GM23338 (cell line): ENCODE data around the gene TP73. TPM values are rescaled to one million over a fixed set of nuclear protein-coding genes. Genes with fewer than 3 reads are reported as not detected.

Experiments used
- ATAC-seq: fragments of 200-7000 bp; cut with Tn5 transposase; 3 replicates; pipeline ENCODE4 v1.9.1; 2020
- DNase-seq: peaks from one replicate; pipeline ENCODE4 v3.0.0-alpha.2; 2015; ENCODE audit warnings: low spot score
- H2AFZ ChIP-seq: fragments of 200-600 bp; sonication (generic); 2 replicates; pipeline ENCODE4 v1.8.0; 2016; ENCODE audit warnings: antibody characterized with exemption, mild to moderate bottlenecking, moderate library complexity
- H3F3A ChIP-seq: fragments of 200-600 bp; sonication (generic); replicated peaks from 2 replicates; pipeline ENCODE4 v1.8.0; 2017; ENCODE audit warnings: antibody characterized with exemption, mixed run types, low read depth
- H3K27ac ChIP-seq: fragments of 200-600 bp; sonication (generic); 2 replicates; pipeline ENCODE4 v1.6.1; 2016; ENCODE audit warnings: low read depth
- H3K27me3 ChIP-seq: fragments of 200-600 bp; sonication (generic); 2 replicates; pipeline ENCODE4 v1.8.0; 2016; ENCODE audit warnings: mild to moderate bottlenecking, mixed run types, moderate library complexity; ENCODE audit not compliant: insufficient read depth
- H3K36me3 ChIP-seq: fragments of 200-600 bp; sonication (generic); 2 replicates; pipeline ENCODE4 v1.8.0; 2016; ENCODE audit warnings: mild to moderate bottlenecking; ENCODE audit not compliant: insufficient read depth
- H3K4me1 ChIP-seq: fragments of 200-600 bp; sonication (generic); 2 replicates; pipeline ENCODE4 v1.8.0; 2016; ENCODE audit warnings: mild to moderate bottlenecking, moderate library complexity; ENCODE audit not compliant: insufficient read depth
- H3K4me2 ChIP-seq: fragments of 200-600 bp; sonication (generic); 2 replicates; pipeline ENCODE4 v1.7.1; 2017; ENCODE audit warnings: mixed run types
- H3K4me3 ChIP-seq: fragments of 200-600 bp; sonication (generic); 2 replicates; pipeline ENCODE4 v1.6.1; 2016; ENCODE audit warnings: mixed run types
- H3K79me2 ChIP-seq: fragments of 200-600 bp; sonication (generic); replicated peaks from 2 replicates; pipeline ENCODE4 v1.8.0; 2017; ENCODE audit warnings: mild to moderate bottlenecking; ENCODE audit not compliant: insufficient read depth
- H3K9me2 ChIP-seq: fragments of 200-600 bp; sonication (generic); 2 replicates; pipeline ENCODE4 v1.8.0; 2017; ENCODE audit not compliant: insufficient read depth
- H4K20me1 ChIP-seq: fragments of 200-600 bp; sonication (generic); replicated peaks from 2 replicates; pipeline ENCODE4 v1.8.0; 2017; ENCODE audit warnings: mild to moderate bottlenecking; ENCODE audit not compliant: insufficient read depth
- H3K27ac Mint-ChIP-seq: 2 replicates; pipeline ENCODE4 v1.8.0; 2020; ENCODE audit warnings: inconsistent platforms, mild to moderate bottlenecking, moderate library complexity, mixed read lengths
- H3K27me3 Mint-ChIP-seq: 3 replicates; pipeline ENCODE4 v1.8.0; 2022; ENCODE audit warnings: low read depth, mild to moderate bottlenecking, moderate library complexity, mixed read lengths, inconsistent platforms; ENCODE audit not compliant: insufficient read depth, poor library complexity
- H3K36me3 Mint-ChIP-seq: 3 replicates; pipeline ENCODE4 v1.8.0; 2021; ENCODE audit warnings: low read depth, mild to moderate bottlenecking, inconsistent platforms, moderate library complexity, mixed read lengths
- H3K4me1 Mint-ChIP-seq: 3 replicates; pipeline ENCODE4 v1.8.0; 2020; ENCODE audit warnings: mild to moderate bottlenecking, inconsistent platforms, mixed read lengths
- H3K4me3 Mint-ChIP-seq: 3 replicates; pipeline ENCODE4 v1.8.0; 2021; ENCODE audit warnings: moderate library complexity, mild to moderate bottlenecking, inconsistent platforms, mixed read lengths
- H3K9me3 Mint-ChIP-seq: 3 replicates; pipeline ENCODE4 v1.8.0; 2020; ENCODE audit warnings: moderate library complexity, mild to moderate bottlenecking, inconsistent platforms, mixed read lengths
- CREB1 ChIP-seq: fragments of 250-450 bp; sonication (Bioruptor Pico); IDR thresholded peaks from 2 replicates; pipeline ENCODE4 v1.5.0; 2020; ENCODE audit warnings: low read depth, mild to moderate bottlenecking, moderate library complexity
- ETS1 ChIP-seq: IDR thresholded peaks from 2 replicates; pipeline ENCODE4 v1.6.1; 2016; ENCODE audit warnings: antibody characterized with exemption
- EZH2phosphoT487 ChIP-seq: fragments of 200-600 bp; sonication (generic); IDR thresholded peaks from one replicate; pipeline ENCODE4 v1.8.1; 2018; ENCODE audit warnings: antibody characterized with exemption; ENCODE audit not compliant: unreplicated experiment
- NANOG ChIP-seq: IDR thresholded peaks from 2 replicates; pipeline ENCODE4 v1.6.1; 2016; ENCODE audit warnings: antibody characterized with exemption, borderline replicate concordance
- POLR2AphosphoS5 ChIP-seq: IDR thresholded peaks from 2 replicates; pipeline ENCODE4 v1.6.1; 2016; ENCODE audit warnings: antibody characterized with exemption, low read depth
- STAT1 ChIP-seq: IDR thresholded peaks from one replicate; pipeline ENCODE4 v1.6.1; 2016; ENCODE audit warnings: antibody characterized with exemption; ENCODE audit not compliant: unreplicated experiment
- ZNF114 ChIP-seq: fragments of 250-450 bp; sonication (Bioruptor Pico); IDR thresholded peaks from 2 replicates; pipeline ENCODE4 v1.5.0; 2020; ENCODE audit warnings: mild to moderate bottlenecking, moderate library complexity
- ZNF331 ChIP-seq: fragments of 250-450 bp; sonication (Bioruptor Pico); IDR thresholded peaks from 2 replicates; pipeline ENCODE4 v1.5.0; 2020; ENCODE audit warnings: low read depth, mild to moderate bottlenecking, moderate library complexity
- polyA plus RNA-seq: library from polyadenylated mRNA; unstranded; fragments of >200 nt; fragmentation: Nextera tagmentation; extraction: Ambion mirVana; gene quantifications from 2 replicates; pipeline ENCODE4 v1.2.1, GENCODE V29; 2016
- total RNA-seq: library from RNA; depleted of rRNA; stranded (reverse); fragments of >200 nt; shearing (Covaris generic); gene quantifications from 2 replicates; pipeline ENCODE4 v1.2.3, GENCODE V29; 2014
- TF ChIP-seq, protein P1 (sequence below): IDR thresholded peaks from one replicate; pipeline ENCODE4 v1.6.1; 2018; ENCODE audit warnings: antibody characterized with exemption; ENCODE audit not compliant: unreplicated experiment
- TF ChIP-seq, protein P2 (sequence below): fragments of 250-450 bp; sonication (Bioruptor Pico); IDR thresholded peaks from 2 replicates; pipeline ENCODE4 v1.5.0; 2020; ENCODE audit warnings: mild to moderate bottlenecking, moderate library complexity

The TP73 gene
- total and polyA plus RNA-seq, 2 experiments from 2014 or later, result 1.4 to 3.4 TPM

DNA sequence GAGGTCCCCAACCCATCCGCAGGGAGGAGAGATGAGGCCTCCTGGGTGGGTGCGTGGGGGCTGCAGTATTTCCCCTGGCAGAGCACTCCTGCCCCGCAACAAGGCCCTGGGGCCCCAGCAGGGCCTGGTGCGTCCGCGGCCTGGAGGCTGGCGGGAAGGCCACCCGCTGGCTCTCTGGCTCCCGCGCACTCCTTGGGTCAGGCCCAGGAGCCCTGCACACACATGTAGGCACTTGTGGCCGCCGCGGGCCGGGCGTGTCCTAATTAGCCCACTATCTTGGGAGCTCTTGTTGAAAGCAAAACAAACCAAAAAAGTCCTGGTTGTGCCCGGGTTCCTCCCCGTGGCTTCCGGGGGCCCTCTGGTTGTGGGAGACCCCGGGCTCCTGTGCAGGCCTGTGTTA is 50.2 kb downstream of the TP73 start (continued):
- no peak for TF ChIP-seq ETS1
- no peak for TF ChIP-seq ZNF331 (CRISPR knock-in tag)
- no peak for TF ChIP-seq ZNF114

DNA sequence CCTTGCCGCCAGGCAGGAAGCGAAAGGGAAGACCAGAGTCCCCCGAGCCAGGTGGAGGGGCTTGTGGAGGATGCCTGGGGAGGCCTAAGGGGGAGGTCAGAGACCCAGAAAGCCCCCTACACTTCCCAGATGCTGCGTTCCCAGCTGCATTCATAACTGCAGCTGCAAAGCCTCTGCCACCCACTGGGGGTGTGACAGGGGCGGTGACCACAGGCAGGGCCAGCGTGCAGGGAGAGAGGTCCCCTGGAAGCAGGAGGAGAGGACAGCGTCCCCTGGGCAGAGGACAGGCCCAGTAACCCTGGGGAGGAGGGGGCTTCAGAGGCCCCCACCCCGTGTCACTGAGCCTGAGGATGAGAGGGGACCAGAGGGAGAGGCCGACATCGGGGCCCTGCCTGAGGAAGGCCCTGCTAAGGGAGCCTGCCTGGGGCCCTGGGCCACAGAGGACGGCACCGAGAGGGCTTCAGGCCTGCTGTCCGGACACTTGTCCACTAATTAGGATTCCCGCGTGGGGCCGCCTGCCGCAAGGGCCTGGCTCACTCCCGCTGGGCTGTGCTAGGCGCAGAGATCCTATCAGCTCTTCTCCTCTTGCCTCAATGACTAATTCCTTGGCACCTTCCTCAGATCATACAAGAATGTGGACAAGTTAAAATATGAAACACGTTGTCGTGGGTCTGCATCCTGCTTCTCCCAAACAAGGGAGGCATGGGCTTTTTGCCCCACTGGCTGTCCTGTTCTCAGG is 50.8 kb downstream of the TP73 start:
- DNase-seq (no peak), ATAC-seq (no peak)
- H3K9me3 Mint-ChIP-seq, result no peaks in the 10 kb centered on the region
- no peak overlapping the region for H3K27ac Mint-ChIP-seq
- Histone ChIP-seq H3K79me2 (no peaks in the 10 kb centered on the region), H3K36me3 (no peaks in the 10 kb centered on the region), H3K4me3 (no peak overlapping the region), H3K4me2 (no peak overlapping the region), H4K20me1 (no peaks in the 10 kb centered on the region), H3K27me3 (no peaks in the 10 kb centered on the region), H3K27ac (no peak overlapping the region), H3F3A (0 out of 2 replicates have a peak, but pooled peaks cover 3% of the 10 kb centered on the region), H2AFZ (no peak overlapping the region), H3K4me1 (peaks cover 10% of the 10 kb centered on the region; the same call in 1 of the 2 replicates), H3K9me2 (no peaks in the 10 kb centered on the region)
- H3K4me1 Mint-ChIP-seq, result peaks cover 13% of the 10 kb centered on the region
- H3K4me3 Mint-ChIP-seq, result no peak overlapping the region
- no peaks in the 10 kb centered on the region for H3K36me3 Mint-ChIP-seq
- H3K27me3 Mint-ChIP-seq, result peaks cover 17% of the 10 kb centered on the region
- TF ChIP-seq, protein P1, sequence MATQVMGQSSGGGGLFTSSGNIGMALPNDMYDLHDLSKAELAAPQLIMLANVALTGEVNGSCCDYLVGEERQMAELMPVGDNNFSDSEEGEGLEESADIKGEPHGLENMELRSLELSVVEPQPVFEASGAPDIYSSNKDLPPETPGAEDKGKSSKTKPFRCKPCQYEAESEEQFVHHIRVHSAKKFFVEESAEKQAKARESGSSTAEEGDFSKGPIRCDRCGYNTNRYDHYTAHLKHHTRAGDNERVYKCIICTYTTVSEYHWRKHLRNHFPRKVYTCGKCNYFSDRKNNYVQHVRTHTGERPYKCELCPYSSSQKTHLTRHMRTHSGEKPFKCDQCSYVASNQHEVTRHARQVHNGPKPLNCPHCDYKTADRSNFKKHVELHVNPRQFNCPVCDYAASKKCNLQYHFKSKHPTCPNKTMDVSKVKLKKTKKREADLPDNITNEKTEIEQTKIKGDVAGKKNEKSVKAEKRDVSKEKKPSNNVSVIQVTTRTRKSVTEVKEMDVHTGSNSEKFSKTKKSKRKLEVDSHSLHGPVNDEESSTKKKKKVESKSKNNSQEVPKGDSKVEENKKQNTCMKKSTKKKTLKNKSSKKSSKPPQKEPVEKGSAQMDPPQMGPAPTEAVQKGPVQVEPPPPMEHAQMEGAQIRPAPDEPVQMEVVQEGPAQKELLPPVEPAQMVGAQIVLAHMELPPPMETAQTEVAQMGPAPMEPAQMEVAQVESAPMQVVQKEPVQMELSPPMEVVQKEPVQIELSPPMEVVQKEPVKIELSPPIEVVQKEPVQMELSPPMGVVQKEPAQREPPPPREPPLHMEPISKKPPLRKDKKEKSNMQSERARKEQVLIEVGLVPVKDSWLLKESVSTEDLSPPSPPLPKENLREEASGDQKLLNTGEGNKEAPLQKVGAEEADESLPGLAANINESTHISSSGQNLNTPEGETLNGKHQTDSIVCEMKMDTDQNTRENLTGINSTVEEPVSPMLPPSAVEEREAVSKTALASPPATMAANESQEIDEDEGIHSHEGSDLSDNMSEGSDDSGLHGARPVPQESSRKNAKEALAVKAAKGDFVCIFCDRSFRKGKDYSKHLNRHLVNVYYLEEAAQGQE, result no peak
- TF ChIP-seq ETS1 (no peak), EZH2phosphoT487 (no peak), ZNF331 (CRISPR knock-in tag) (no peak), POLR2AphosphoS5 (no peak), ZNF114 (no peak), STAT1 (no peak), NANOG (no peak), CREB1 (CRISPR knock-in tag) (no peak)
- TF ChIP-seq, protein P2, sequence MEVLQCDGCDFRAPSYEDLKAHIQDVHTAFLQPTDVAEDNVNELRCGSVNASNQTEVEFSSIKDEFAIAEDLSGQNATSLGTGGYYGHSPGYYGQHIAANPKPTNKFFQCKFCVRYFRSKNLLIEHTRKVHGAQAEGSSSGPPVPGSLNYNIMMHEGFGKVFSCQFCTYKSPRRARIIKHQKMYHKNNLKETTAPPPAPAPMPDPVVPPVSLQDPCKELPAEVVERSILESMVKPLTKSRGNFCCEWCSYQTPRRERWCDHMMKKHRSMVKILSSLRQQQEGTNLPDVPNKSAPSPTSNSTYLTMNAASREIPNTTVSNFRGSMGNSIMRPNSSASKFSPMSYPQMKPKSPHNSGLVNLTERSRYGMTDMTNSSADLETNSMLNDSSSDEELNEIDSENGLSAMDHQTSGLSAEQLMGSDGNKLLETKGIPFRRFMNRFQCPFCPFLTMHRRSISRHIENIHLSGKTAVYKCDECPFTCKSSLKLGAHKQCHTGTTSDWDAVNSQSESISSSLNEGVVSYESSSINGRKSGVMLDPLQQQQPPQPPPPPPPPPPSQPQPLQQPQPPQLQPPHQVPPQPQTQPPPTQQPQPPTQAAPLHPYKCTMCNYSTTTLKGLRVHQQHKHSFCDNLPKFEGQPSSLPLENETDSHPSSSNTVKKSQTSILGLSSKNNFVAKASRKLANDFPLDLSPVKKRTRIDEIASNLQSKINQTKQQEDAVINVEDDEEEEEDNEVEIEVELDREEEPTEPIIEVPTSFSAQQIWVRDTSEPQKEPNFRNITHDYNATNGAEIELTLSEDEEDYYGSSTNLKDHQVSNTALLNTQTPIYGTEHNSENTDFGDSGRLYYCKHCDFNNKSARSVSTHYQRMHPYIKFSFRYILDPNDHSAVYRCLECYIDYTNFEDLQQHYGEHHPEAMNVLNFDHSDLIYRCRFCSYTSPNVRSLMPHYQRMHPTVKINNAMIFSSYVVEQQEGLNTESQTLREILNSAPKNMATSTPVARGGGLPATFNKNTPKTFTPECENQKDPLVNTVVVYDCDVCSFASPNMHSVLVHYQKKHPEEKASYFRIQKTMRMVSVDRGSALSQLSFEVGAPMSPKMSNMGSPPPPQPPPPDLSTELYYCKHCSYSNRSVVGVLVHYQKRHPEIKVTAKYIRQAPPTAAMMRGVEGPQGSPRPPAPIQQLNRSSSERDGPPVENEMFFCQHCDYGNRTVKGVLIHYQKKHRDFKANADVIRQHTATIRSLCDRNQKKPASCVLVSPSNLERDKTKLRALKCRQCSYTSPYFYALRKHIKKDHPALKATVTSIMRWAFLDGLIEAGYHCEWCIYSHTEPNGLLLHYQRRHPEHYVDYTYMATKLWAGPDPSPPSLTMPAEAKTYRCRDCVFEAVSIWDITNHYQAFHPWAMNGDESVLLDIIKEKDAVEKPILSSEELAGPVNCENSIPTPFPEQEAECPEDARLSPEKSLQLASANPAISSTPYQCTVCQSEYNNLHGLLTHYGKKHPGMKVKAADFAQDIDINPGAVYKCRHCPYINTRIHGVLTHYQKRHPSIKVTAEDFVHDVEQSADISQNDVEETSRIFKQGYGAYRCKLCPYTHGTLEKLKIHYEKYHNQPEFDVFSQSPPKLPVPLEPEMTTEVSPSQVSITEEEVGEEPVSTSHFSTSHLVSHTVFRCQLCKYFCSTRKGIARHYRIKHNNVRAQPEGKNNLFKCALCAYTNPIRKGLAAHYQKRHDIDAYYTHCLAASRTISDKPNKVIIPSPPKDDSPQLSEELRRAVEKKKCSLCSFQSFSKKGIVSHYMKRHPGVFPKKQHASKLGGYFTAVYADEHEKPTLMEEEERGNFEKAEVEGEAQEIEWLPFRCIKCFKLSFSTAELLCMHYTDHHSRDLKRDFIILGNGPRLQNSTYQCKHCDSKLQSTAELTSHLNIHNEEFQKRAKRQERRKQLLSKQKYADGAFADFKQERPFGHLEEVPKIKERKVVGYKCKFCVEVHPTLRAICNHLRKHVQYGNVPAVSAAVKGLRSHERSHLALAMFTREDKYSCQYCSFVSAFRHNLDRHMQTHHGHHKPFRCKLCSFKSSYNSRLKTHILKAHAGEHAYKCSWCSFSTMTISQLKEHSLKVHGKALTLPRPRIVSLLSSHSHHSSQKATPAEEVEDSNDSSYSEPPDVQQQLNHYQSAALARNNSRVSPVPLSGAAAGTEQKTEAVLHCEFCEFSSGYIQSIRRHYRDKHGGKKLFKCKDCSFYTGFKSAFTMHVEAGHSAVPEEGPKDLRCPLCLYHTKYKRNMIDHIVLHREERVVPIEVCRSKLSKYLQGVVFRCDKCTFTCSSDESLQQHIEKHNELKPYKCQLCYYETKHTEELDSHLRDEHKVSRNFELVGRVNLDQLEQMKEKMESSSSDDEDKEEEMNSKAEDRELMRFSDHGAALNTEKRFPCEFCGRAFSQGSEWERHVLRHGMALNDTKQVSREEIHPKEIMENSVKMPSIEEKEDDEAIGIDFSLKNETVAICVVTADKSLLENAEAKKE (CRISPR knock-in tag), result no peak
